Ramos (cell line): ENCODE data around the gene PARP1.

Experiments used
- in situ Hi-C: fragments of 300-500 bp; cut with MboI; formaldehyde crosslinking; loops from one replicate; pipeline ENCODE4 v1.14.3; 2022; ENCODE audit warnings: low sequenced_read_pairs; ENCODE audit not compliant: unreplicated experiment

The PARP1 gene

DNA sequence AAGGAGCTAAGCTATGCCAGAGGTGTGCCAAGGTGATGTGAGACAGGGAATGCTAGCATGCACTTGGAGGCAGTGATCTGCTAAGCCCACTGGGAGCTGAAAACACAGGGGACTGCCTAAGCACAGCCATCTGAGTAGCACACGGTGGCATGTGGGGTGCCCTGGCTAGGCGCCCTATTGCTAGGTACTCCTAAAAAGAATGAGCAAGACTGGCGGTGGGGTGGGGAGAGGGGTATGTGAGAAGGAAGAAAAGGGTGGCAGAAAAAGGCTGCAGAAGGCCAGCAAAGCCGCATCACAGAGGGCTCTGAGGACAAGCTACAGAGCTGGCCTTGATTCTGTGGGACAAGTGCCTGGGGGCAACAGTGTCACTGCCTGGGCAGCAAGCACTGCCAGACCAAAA is 23.9 kb downstream of the PARP1 start:
- in situ Hi-C loops, result no loop called here

DNA sequence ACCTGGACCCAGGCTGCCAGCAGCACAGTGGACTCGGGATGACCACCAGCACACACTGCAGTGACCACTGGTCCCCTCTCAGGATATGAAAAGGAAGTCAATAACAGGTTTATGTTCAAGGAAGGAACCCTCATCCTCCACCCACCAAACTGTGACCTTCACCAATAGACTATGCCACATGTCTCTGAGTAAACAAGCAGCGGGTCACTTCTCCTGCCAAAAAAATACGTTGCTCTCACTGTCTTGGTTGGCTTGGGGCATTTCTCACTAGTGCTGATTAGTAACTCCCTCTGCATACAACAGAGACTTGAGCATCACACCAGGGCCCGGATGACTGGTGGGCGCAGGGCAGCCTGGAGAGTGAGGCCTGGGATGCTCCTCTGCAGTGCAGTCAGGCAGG is 25.9 kb downstream of the PARP1 start:
- in situ Hi-C loops, result no loop called here

DNA sequence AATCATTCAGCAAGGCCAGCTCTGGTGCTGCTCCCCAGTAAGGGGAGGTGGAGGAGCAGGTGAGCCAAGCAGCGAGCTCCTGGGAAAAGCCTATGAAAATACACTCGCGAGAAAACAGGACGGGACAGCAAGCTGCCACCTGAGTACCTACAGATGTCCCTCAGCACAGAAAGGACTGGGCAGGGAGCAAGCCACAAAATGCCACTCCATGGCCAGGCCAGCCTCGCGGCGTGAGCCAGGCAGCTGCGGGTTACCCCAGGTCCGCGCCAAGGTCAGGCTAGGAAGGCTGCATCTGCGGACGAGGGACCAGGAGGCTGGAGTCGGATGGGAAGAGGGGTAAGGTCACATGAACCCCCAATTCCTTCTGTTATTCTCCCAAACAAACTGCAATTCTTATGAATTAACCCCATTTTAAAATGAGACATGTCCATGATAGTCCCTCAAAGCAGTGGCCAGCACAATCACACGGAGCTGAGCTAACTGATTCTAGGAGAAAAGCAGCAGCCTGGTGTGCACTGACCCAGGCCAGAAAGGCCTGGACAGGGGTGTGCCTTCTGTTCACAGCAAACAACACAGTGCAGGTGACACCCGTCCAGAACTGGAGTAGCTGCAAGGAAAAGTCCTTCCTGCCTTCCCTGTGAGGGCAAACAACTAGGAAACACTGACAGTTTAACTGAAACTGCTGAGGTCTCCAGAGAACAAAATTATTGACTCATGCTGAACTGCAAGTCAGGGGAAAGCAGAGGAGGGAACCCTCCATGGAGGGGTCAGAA is 26.5 kb downstream of the PARP1 start:
- in situ Hi-C loops, result no loop called here

DNA sequence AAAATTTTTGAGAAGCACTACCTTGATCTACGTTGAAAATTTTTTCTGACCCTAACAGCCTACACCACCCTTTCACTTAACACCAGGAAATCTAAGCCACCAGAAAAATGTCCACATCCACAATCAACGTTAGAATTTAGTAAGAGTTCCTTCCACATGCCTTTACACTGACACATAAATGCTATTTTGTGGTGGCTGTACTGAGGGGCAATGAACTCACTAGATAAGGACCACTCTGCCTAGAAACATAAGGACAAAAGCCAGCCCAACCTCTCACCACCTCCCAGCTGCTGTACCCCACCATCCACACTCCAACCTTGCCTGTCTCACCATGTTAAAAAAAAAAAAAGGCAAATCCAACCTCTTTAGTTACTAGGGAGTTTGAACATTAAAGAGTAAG is 29.8 kb downstream of the PARP1 start:
- in situ Hi-C loops, result no loop called here

DNA sequence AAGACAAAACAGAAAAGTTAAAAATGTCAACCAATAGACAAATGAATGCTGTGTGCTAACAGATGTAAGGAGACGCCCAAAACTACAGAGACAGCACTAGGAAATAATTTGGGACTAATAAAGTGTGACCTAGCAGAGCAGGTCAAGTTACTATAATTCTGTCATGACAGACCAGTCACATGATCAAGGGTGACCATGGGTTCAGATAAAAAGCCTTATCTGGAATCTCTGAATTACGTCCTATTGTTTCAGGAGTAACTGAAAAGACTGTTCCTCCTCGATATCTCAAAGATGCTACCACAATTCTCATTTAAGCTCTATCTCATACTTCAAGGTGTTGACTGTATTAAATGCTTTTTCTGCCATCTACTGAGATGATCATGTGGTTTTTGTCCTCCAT is 31.6 kb downstream of the PARP1 start:
- in situ Hi-C loops, result no loop called here

DNA sequence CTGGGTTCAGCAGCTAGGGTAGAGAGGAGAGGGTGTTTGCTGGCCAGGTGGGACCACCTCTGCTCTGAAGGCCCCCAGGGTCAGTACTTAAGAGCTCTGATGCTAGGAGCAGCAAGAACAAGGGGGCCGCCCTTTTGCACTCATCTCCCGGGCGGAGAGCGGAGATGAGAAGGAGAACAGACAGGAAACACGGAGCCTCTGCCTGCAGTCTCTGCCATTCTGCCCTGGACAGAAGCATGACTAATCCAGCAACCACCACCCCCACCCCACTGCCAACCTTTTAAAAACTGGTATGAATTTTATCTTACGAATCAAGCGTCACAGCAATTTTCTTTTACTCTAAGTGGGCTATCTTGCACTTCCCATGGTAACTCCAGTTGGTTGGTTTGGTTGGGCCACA is 34.5 kb downstream of the PARP1 start:
- in situ Hi-C loops, result no loop called here

DNA sequence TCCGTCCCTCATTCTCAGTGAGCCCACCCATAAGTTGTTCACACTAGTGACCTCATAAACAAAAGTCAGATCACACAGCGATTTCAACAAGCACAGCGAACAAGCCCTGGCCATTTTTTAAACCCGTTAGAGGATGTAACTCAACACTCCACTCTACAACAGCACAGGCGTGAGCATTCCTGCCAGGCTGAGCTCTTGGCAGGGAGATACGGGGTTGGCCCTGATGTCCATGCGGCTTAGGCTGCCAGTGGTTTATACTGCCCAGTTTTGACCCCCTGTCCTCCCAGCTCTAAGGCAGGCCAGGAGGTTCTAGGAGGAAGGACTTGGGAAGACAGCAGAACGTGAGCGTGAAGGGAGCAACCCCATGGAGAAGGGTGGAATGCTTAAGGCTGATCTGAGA is 35.0 kb downstream of the PARP1 start:
- in situ Hi-C loops, result no loop called here

DNA sequence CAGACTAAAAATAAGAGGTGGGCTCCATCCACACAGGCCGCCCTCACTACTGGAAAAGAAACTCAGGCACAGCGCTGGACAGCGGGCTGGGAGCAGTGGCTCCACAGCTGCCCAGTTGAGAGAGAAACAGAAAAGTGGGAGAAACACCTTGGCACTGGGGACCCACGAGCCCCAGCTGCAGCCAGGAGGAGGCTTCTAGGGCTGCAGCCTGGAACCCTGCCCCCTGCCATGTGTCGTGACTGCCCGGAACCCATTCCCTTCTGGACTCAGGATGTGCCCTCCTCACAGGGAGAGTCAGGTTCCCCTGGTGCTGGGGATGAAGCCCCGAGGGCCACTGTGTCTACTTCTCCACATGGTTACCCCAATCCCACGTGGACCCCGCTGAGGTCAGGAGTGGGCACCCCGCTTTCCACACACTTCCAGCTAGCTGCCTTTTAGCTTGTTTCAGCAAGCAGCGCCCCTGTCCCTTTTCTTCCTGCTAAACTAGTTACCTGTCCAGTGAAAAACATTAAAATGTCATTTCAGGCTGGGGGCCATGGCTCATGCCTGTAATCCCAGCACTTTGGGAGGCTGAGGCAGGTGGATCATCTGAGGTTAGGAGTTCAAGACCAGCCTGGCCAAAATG is 35.9 kb downstream of the PARP1 start:
- in situ Hi-C loops, result no loop called here

DNA sequence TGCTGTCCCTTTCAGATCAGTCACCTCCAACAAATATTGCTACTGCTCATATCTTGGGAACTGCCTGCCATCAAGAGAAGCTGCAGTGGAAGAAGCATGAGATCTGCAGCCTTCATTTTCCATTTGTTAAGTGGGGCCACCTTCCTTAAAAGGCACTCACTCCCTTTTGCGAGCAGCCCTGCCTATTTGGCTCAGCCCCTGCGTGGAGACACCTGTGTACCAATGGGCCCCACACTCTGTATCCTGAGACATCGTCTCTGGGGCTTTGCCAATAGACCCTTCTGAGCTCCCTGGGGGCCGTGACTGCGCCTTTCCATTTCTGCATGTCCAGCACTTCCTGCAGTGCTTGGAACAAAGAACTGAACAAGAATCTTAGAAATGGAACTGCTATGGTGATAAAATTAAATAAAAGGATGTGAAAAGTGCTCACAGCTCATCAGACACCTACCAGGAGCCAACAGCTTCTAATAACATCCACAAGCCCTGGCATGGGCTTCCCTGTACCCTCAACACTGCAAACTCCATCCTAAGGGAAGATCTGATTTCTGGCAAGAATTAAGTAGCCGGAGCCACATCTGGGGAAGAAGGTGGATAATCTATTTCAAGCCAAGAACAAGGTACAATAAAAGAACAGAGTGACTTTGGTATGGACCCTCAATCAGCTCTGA is 36.7 kb downstream of the PARP1 start:
- in situ Hi-C loops, result no loop called here

DNA sequence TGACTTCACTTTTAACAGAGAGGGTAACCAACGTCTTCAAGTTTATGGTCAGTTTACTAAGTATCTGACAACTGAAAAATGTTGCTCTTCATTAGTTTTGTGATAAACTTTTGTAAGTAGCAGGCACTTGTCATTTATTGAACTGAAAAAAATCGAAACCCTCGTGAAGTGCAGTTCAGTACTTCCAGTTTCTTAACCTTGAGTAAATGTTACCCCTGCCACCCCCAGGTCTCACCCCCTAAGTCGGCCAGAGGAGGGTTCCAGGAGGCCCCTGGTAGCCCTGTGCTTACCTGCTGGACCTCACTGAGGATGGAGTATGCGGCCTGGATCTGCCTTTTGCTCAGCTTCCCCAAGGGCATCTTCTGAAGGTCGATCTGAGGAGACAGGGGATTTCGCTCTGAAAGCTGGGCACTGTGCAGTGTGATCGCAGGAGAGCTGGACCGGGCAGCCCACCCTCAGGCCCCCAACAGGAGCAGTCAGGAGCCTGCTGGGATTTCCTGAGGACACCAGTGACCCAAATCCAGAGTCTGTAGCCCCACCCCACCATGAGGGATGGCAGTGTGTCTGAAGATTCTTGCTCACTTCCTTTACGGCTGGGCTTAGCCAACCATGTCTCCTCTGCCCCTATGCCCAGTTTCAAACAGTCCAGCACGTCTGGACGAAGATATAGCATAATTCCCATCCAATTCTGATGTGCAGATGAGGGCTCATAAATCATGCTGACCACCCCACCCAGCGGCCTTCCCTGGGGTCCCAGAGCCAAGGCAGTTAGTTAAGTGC is 37.6 kb downstream of the PARP1 start:
- in situ Hi-C loops, result no loop called here

DNA sequence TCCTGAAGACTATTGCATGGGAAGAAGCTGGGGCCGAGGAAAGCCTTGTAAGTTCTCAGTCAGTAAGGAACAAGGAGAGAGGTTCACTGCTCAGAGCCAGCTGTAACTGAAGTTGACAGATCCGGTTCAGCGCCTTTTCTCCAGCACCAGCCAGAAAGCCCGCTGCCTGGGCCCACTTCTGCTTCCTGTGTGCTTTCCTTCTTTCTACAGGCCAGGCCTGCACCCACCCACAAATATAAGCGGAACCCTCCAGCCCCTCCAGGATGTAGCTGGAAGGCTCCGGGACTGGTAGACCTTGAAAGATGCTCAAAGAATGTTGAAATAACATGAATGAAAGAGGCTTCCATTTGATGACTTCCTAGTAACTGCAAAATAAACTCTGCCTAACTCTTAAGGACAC is 38.8 kb downstream of the PARP1 start:
- in situ Hi-C loops, result no loop called here

DNA sequence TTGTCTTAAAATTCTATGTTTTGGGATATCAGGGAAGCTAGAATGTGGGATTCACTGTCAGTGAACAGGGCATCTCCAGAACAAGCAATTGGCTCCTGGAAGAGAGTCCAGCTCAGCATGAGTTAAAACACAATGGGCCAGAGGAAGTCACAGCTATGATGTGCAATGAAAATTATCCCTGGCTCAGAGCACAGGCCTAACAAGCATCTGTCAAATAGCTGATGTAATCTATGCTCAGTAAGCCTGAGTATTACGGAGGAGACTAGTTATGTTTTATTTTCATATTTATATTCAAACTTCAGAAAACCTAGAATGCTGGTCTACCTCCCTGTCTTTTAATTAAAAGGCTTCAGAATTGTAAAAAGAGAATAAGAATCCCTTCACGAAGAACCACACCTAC is 41.6 kb downstream of the PARP1 start:
- in situ Hi-C loops, result no loop called here

DNA sequence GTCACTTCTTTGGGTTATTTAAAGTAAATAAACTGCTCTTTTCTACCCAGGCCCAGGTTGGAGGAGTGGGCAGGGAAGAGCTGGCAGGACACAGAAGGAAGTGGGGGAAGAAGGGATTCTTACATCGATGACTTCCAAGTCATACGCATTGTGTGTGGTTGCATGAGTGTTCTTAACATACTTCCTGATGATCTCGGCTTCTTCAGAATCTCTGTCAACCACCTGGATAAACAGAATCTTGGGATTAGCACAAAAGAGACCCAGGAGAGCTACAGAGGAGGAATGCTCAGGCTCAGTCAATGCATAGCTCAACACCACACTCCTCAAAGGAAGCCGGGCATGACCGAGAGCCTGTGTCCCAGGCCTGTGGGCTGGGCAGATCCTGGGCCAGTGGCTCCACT is 42.1 kb downstream of the PARP1 start:
- in situ Hi-C loops, result no loop called here

DNA sequence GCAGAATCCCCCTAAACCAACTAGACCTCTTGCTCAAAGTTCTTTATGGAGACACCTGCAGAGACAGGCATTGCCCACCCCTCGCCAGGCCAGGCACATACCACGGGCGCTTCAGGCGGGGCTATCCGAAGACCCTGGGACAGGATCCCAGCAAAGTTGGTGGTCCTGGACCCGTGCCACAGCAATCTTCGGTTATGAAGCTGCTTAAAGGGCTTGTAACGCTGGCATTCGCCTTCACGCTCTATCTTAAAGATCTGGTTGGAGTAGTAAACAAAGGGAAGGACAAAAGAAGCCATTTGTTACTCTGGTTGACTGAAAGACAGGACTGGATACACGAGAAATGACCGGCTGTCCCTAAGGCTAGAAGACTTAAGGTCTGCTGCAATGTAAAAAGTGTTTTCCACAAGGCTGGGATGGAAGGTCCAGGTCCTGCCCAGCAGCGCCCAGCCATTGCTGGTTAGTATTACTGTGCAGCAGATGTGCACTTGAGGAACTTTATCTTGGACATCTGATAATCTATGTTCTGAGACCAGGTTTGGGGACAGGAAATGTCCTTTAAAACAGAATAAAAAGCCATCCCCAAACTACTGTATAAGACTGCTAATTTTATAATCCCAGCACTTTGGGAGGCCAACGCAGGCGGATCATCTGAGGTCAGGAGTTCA is 42.9 kb downstream of the PARP1 start:
- in situ Hi-C loops, result no loop called here

DNA sequence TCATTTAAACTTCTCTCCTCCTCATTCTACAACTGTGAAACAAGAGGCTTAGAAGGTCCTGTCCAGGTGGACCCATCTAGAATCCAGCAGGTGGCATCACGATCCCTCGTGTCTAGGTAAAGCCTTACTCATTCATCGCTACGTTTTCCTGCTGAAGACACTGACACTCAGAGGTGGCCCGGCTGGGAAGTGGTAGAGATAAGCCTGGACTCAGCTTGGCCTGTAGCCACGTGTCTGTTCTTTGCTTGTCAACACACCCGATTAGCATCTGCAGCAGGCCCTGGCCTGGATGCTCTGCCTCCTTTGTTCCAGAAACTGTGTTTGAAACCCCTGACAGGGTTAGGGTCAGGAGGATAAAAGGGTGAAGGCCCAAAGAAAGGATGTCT is 43.4 kb downstream of the PARP1 start:
- in situ Hi-C loops, result no loop called here

DNA sequence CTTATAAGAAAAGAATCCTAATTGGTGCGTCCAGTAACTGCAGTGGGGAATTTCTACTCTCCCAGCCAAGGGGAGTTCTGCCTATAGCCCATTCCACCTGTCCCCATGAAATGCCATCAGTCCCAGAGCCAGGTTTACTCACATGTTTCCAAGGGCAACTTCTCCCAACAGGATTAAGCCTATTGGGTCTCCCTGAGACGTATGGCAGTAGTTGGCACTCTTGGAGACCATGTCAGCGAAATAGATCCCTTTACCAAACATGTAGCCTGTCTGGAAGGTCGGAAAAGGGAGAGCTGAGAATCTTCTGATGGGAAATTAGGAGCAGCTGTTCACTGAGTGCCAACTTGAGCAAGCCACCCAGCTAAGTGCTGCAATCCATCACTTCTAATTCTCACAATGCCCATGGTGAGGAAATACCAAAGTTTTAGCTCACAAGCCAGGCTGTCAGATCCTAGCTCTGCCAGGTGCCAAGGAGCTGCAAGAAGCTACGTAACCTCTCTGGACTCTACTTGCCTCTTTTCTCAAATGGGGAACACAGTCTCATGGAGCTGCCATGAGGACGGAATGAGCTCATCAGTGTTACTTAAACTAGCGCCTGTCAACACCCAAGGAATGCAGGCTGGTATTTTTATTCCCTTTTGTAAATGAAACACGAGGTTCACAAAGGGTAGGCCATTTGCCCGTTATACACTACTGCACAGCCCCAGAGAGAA is 43.9 kb downstream of the PARP1 start:
- in situ Hi-C loops, result no loop called here

DNA sequence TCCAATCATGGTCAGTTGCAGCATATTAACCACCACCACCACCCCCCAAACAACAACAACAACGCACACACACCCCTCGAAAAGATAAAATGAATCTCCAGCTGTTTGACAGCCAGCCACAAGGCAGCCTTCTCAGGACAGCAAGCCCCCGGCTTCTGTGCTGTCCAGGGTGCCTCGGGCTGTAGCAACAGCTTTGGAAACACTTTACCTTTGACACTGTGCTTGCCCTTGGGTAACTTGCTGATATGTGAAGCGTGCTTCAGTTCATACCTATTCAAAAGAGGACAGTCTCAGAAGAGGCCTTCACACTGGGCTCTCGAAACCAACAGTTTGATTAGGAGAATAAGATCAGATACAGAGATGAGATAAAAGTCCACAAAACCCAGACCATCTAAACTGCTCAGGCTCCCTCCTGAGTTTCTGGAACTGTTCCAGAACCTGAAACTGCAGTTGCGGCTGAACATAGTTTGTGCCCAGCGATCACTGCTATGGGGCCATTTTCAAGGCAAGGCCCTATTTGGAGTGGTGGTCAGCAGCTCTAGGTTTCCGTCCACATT is 44.9 kb downstream of the PARP1 start:
- in situ Hi-C loops, result no loop called here

DNA sequence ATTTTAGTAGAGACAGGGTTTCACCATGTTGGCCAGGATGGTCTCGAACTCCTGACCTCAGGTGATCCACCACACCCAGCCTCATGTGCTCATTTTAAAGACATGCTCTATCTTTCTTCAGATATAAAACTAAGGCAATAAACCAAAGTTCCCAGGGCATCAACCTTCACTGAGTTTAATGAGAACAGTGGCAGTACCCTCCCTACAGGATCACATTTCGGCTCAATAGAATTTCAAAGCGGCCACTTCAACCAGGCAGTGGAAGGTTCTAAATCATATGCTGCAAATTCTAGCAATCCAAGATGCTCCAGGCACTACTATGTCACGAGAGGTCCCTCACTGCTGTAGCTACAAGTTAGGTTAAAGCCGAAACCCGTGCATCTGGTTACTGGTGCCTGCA is 45.5 kb downstream of the PARP1 start:
- in situ Hi-C loops, result no loop called here

DNA sequence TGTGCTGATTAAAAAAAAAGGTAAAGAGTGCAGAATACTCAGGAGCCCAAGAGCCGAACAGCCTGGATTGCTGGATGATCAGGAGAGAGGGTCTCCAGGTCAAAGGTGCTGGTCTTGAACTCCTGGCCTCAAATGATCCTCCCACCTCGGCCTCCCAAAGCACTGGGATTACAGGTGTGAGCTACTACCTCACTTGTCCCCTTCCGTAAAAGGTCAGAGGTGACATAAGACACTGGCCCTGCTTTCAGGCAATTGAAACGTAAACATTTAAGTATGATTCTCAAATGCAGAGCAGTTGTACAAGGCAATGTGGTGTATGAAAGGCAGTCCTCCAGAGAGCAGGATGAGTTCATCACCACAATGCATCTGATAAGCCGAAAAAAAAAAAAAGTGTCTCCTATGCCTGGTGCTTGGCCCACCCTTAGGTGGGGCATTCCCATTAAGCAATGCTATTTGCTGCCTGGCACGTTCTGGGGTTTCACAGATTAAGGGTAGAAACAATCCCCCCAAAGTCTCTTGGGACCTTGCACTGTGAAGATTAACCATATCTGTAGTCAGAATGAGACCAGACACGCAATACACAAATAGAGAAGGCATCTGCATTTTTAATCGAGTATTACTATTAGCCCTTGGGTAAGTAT is 47.7 kb downstream of the PARP1 start:
- in situ Hi-C loops, result no loop called here
